SJSA1 (cell line): Measurements from ENCODE around the gene PIP4K2C. TPM values are rescaled to one million over a fixed set of nuclear protein-coding genes. Genes with fewer than 3 reads are reported as not detected.

Experiments
- DNase-seq, 2 experiments: peaks; one replicate each; pipeline ENCODE4 v3.0.0-alpha.2; 2015 to 2020; ENCODE audit warnings: low spot score in 2 of 2, low read depth in 1 of 2
- H3K27ac ChIP-seq: fragments of 250-450 bp; sonication (Bioruptor Pico); 2 replicates; pipeline ENCODE4 v1.5.1; 2020; ENCODE audit warnings: mild to moderate bottlenecking, moderate library complexity
- H3K27me3 ChIP-seq: fragments of 250-450 bp; sonication (Bioruptor Pico); replicated peaks from 2 replicates; pipeline ENCODE4 v1.5.1; 2020; ENCODE audit warnings: mild to moderate bottlenecking, moderate library complexity
- H3K36me3 ChIP-seq: fragments of 250-450 bp; sonication (Bioruptor Pico); 2 replicates; pipeline ENCODE4 v1.5.1; 2020; ENCODE audit warnings: mild to moderate bottlenecking
- H3K4me1 ChIP-seq: fragments of 250-450 bp; sonication (Bioruptor Pico); replicated peaks from 2 replicates; pipeline ENCODE4 v1.6.1; 2021; ENCODE audit warnings: mild to moderate bottlenecking
- H3K4me3 ChIP-seq: fragments of 250-450 bp; sonication (Bioruptor Pico); 2 replicates; pipeline ENCODE4 v1.5.1; 2020; ENCODE audit warnings: mild to moderate bottlenecking
- H3K9me3 ChIP-seq: fragments of 250-450 bp; sonication (Bioruptor Pico); replicated peaks from 2 replicates; pipeline ENCODE4 v1.5.1; 2020; ENCODE audit warnings: mild to moderate bottlenecking
- total RNA-seq: library from RNA; depleted of rRNA; stranded (reverse); fragments of >200 nt; shearing (Covaris generic); gene quantifications from 2 replicates; pipeline ENCODE4 v1.2.3, GENCODE V29; 2014; rRNA removed

PIP4K2C gene
- 544 and 654 TPM in 2 replicates for total RNA-seq

DNA sequence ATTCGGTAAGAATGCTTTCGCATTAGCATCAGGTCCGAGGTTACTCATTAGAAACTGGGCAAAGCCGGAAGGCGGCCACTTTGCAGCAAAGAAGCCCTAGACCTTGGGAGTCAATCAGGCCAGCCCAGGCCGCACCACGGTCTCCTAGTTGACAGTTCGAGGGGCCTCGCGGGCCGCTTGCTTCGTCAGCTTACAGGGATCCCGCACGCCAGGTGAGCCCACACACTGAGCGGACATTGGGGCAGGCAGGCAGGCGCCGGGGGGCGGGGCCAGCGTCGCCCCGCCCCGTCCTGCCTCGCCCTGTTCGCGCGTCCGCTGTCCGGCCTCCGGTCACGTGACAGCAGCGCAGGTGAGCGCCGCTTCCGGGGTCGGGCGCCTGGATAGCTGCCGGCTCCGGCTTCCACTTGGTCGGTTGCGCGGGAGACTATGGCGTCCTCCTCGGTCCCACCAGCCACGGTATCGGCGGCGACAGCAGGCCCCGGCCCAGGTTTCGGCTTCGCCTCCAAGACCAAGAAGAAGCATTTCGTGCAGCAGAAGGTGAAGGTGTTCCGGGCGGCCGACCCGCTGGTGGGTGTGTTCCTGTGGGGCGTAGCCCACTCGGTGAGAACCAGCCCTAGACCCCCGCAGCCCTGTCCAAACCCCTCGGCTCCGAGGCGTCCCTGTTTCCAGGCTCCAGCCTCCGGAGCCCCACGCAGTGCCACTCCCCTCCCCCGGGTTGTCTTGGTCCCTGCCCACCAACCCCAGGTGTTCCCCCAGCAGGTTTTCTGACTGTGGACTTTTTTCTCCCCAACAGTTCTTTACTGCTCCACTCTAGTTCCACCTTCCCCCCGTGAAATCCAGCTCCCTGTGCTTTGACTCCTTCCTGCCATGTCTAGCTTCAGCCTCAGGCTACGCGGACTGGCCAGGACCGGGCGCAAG lies at the start of gene PIP4K2C:
TSS of gene PIP4K2C (plus strand) at position 329 of the 918 bp plus-strand sequence. CDS start at position 427, 98 bp downstream.
- peak within 1 kb of the TSS; percentile 0; the same call in 1 of the 2 replicates for H3K27ac ChIP-seq

GRCh38 chr12:57541717-57542116 lies 49.3 kb upstream of the PIP4K2C start:
- H3K27me3 ChIP-seq, result no peaks in the 10 kb centered on the region
- H3K36me3 ChIP-seq, result peaks cover 93% of the 10 kb centered on the region
- peaks cover 49% of the 10 kb centered on the region for H3K4me1 ChIP-seq
- H3K27ac ChIP-seq, result peak overlapping the region; percentile 2
- no peak overlapping the region for H3K4me3 ChIP-seq
- no peak for DNase-seq
- no peaks in the 10 kb centered on the region for H3K9me3 ChIP-seq

More for the DNA sequence above, at the start of gene PIP4K2C:
- Histone ChIP-seq H3K4me1 (peaks cover 24% of the 10 kb centered on the region), H3K4me3 (peak within 1 kb of the TSS; percentile 66), H3K36me3 (peaks cover 33% of the 10 kb centered on the region), H3K27me3 (peaks cover 21% of the 10 kb centered on the region), H3K9me3 (0 out of 2 replicates have a peak, but pooled peaks cover 2% of the 10 kb centered on the region)
- DNase-seq, result peak in 1 of 2 experiments; percentile 100

GRCh38 chr12:57543581-57543980 lies 47.4 kb upstream of the PIP4K2C start:
- H3K9me3 ChIP-seq, result no peaks in the 10 kb centered on the region
- 0 out of 2 replicates have a peak, but pooled peaks cover 2% of the 10 kb centered on the region for H3K27me3 ChIP-seq
- peaks cover 77% of the 10 kb centered on the region for H3K36me3 ChIP-seq
- no peak overlapping the region for H3K27ac ChIP-seq
- no peak for DNase-seq
- H3K4me1 ChIP-seq, result peaks cover 54% of the 10 kb centered on the region
- no peak overlapping the region for H3K4me3 ChIP-seq

DNA sequence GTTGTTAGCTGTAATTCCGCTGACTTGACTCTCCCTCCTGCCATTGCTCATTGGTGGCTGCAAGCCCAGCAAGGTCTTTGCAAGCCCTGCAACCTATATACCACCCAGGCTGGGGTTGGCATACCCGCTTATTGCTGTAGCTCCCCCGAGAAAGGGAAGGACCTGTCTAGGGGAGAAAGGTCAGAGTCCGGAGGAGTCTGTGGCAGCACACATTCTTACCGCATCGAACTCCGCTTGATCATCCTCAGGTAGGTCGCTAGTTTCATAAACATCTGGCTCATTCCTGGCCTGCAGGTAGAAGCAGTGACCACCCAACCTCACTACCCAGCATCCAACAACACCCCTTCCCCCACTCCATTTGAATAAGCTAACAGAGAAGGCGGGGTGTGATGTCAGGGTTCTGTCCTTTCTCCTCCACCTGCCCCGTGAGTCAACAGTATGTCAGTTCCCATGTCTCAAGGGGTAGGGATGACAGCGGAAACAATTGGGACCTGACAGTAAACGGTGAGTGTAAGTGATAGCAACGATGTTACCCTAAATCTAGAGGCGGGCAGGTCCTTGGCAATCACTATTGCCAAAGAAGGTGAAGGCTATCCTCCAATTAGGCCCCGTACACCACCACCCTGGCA lies 45.1 kb upstream of the PIP4K2C start:
- Histone ChIP-seq H3K9me3 (no peaks in the 10 kb centered on the region), H3K27ac (peak overlapping the region; percentile 84), H3K27me3 (0 out of 2 replicates have a peak, but pooled peaks cover 2% of the 10 kb centered on the region), H3K4me3 (peak overlapping the region; percentile 73), H3K36me3 (peaks cover 55% of the 10 kb centered on the region), H3K4me1 (peaks cover 43% of the 10 kb centered on the region)
- no peak for DNase-seq

DNA sequence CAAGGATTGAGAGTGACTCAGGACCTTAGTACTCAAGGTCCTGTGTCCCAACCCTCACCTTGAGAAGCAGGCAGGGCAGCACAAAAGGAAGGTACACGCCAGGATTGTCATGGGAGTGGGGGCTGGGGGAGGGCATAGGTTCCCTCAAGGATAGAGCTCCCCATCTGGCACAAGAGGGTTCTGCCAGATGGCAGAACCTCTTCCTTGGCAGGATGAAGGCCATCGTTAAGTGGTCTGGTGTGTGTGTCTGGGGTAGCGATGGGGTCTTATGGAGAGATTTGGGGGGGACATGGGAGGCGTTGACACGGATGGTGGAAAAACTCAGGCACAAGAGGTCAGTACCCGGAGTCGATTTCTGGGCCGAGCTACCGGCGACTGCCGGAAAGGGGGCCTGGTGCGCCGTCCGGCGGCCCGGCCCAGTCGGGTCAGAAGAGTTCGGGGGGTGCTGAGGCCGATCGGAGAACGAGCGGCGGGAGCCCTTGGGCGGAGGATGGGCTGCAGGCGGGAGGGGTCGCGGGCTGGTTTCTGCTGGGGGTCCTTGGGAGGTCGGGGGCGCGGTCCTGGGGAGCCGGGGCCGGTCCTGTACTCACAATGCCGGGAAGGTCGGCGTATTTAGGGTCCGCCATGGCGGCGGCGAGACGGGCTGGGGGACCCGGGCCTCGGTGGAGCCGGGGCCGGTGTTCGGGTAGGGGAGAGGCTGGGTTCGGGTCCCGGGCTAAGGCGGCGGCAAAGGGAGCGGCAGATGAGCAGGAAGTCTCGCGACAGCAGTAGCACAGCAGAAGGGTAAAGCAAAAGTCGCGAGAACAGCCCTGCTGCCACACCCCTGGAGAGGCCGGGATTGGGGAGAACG lies 44.3 kb upstream of the PIP4K2C start, which contains the start of gene DCTN2:
TSS of gene DCTN2 (minus strand) at position 755 of the 850 bp plus-strand sequence. CDS start at position 626, 129 bp downstream.
- Histone ChIP-seq H3K36me3 (peaks cover 49% of the 10 kb centered on the region), H3K27me3 (0 out of 2 replicates have a peak, but pooled peaks cover 2% of the 10 kb centered on the region)

DNA sequence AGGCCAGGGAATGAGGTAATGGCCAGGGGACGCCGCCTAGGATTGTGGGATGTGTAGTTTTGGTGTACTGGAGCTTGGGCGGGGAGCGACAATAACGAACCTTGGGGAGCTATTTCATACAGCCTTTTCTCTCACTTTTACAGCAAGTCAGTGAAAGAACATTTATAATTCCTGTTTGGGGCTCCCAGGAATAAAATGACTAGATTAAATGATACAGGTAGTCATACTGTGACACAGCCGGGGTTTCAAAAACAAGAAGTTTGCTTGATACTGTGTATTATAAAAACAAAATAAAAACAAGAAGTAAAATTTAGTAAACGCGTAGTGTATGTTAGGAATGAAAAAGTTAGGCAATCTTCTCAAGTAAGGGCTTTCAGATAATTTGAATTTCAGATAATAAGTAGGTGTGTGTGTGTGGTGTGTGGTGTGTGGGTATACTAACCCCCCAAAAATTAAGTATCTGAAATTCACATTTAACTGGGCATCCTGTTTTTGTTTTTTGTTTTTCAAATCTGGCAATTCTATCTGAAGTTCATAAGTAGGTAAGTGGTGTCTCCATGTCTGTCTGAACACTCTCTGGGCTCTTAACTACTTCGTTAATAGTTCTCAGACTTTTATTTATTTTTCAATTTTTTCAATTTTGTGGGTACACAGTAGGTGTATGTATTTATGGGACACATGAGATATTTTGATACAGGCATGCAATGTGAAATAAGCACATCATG lies 43.5 kb upstream of the PIP4K2C start:
- H3K27ac ChIP-seq, result peak overlapping the region; percentile 84

More for the DNA sequence above, 44.3 kb upstream of the PIP4K2C start, which contains the start of gene DCTN2:
- DNase-seq, result no peak
- peaks cover 42% of the 10 kb centered on the region for H3K4me1 ChIP-seq
- H3K9me3 ChIP-seq, result no peaks in the 10 kb centered on the region
- H3K4me3 ChIP-seq, result peak within 1 kb of the TSS; percentile 73
- H3K27ac ChIP-seq, result peak within 1 kb of the TSS; percentile 84

DNA sequence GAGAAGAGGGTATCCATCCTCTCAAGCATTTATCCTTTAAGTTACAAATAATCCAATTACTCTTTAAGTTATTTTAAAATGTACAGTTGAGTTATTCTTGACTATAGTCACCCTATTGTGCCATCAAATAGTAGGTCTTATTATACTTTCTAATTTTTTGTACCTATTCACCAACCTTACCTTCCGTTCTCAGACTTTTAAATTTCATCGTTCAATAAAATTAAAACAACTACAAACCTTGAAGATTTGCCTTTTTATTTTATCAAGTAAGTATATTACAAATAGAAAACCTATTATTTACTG lies 43.0 kb upstream of the PIP4K2C start:
- Histone ChIP-seq H3K4me3 (no peak overlapping the region), H3K27me3 (0 out of 2 replicates have a peak, but pooled peaks cover 2% of the 10 kb centered on the region), H3K36me3 (peaks cover 36% of the 10 kb centered on the region), H3K4me1 (peaks cover 45% of the 10 kb centered on the region), H3K27ac (no peak overlapping the region), H3K9me3 (no peaks in the 10 kb centered on the region)
- DNase-seq, result peak in 1 of 2 experiments; percentile 78

More for the DNA sequence above, 43.5 kb upstream of the PIP4K2C start:
- Histone ChIP-seq H3K9me3 (no peaks in the 10 kb centered on the region), H3K4me1 (peaks cover 42% of the 10 kb centered on the region), H3K4me3 (peak overlapping the region; percentile 73), H3K27me3 (0 out of 2 replicates have a peak, but pooled peaks cover 2% of the 10 kb centered on the region), H3K36me3 (peaks cover 41% of the 10 kb centered on the region)
- DNase-seq, result no peak

DNA sequence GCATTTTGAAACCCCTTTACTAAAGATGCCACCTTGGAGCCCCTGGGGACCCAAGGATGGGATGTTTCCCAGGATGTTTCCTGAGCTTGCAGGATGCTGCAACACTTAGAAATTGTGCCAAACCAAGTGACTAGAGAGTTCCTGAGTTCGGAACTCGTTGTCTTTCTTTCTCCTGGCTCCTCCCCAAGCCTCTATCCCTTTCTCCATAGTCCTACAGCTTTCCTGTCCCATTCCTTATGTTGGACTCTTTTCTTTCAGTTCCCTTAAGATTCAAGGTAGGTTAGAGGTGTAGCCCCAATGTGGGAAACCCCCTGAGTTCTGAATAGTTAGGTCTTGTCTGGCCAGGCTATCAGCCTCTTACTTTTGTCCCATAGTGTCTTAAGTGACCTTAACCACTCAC lies 42.5 kb upstream of the PIP4K2C start:
- H3K9me3 ChIP-seq, result no peaks in the 10 kb centered on the region
- H3K27me3 ChIP-seq, result 0 out of 2 replicates have a peak, but pooled peaks cover 2% of the 10 kb centered on the region
- H3K4me3 ChIP-seq, result no peak overlapping the region
- H3K27ac ChIP-seq, result no peak overlapping the region
- peaks cover 32% of the 10 kb centered on the region for H3K36me3 ChIP-seq
- DNase-seq, result peak in 1 of 2 experiments; percentile 83
- peaks cover 50% of the 10 kb centered on the region for H3K4me1 ChIP-seq

- Histone ChIP-seq H3K27ac (no peak overlapping the region), H3K36me3 (peaks cover 26% of the 10 kb centered on the region), H3K4me3 (peak overlapping the region; percentile 25), H3K9me3 (no peaks in the 10 kb centered on the region), H3K27me3 (0 out of 2 replicates have a peak, but pooled peaks cover 6% of the 10 kb centered on the region), H3K4me1 (peaks cover 50% of the 10 kb centered on the region)
- DNase-seq, result peak in 1 of 2 experiments; percentile 78
Observed at GRCh38 chr12:57549203-57549908, 41.6 kb upstream of the PIP4K2C start.

- H3K9me3 ChIP-seq, result no peaks in the 10 kb centered on the region
- peaks cover 46% of the 10 kb centered on the region for H3K4me1 ChIP-seq
- H3K36me3 ChIP-seq, result peaks cover 19% of the 10 kb centered on the region
- H3K27ac ChIP-seq, result no peak within 1 kb of the TSS
- peak within 1 kb of the TSS; percentile 25 for H3K4me3 ChIP-seq
- H3K27me3 ChIP-seq, result 0 out of 2 replicates have a peak, but pooled peaks cover 6% of the 10 kb centered on the region
- DNase-seq, result peak in 1 of 2 experiments; percentile 74
Observed at GRCh38 chr12:57549909-57550640, 40.9 kb upstream of the PIP4K2C start, which contains the start of gene KIF5A. KIF5A (plus strand) TSS chr12:57550044; CDS start chr12:57550272, 228 bp downstream.
